Osteocyte (in vitro differentiated cells): Measurements from ENCODE around the gene THAP8. TPM values are rescaled to one million over a fixed set of nuclear protein-coding genes. Genes with fewer than 3 reads are reported as not detected.

Experiments used
- DNase-seq: peaks from one replicate; pipeline ENCODE4 v3.0.0; 2021; ENCODE audit warnings: mixed read lengths; ENCODE audit not compliant: unreplicated experiment; ENCODE audit errors: extremely low spot score
- H3K27ac Mint-ChIP-seq: one replicate; pipeline ENCODE4 v1.8.0; 2021; ENCODE audit warnings: mild to moderate bottlenecking, mixed read lengths; ENCODE audit not compliant: unreplicated experiment
- H3K27me3 Mint-ChIP-seq: one replicate; pipeline ENCODE4 v1.8.0; 2021; ENCODE audit warnings: mixed read lengths; ENCODE audit not compliant: unreplicated experiment
- H3K36me3 Mint-ChIP-seq: one replicate; pipeline ENCODE4 v1.8.0; 2021; ENCODE audit warnings: mixed read lengths; ENCODE audit not compliant: unreplicated experiment
- H3K4me1 Mint-ChIP-seq: one replicate; pipeline ENCODE4 v1.8.0; 2021; ENCODE audit warnings: mixed read lengths; ENCODE audit not compliant: unreplicated experiment
- H3K4me3 Mint-ChIP-seq: one replicate; pipeline ENCODE4 v1.8.0; 2021; ENCODE audit warnings: mild to moderate bottlenecking, moderate library complexity, mixed read lengths; ENCODE audit not compliant: unreplicated experiment
- H3K9me3 Mint-ChIP-seq: one replicate; pipeline ENCODE4 v1.8.0; 2021; ENCODE audit warnings: mixed read lengths; ENCODE audit not compliant: unreplicated experiment
- total RNA-seq: library from RNA; stranded (reverse); gene quantifications from 2 replicates; pipeline ENCODE4 v1.2.1, GENCODE V29; 2021
- TF ChIP-seq, protein P1 (sequence below): fragments of 200-600 bp; sonication (generic); IDR thresholded peaks from 2 replicates; pipeline ENCODE4 v1.5.0; 2021; ENCODE audit warnings: antibody characterized with exemption, mild to moderate bottlenecking, moderate library complexity

Gene THAP8
- total RNA-seq, 1 donor from 2014 or later, result 8.0 TPM

GRCh38 chr19:36001605-36002004, 52.5 kb downstream of the THAP8 start:
- no peaks in the 10 kb centered on the region for H3K27me3 Mint-ChIP-seq
- H3K4me1 Mint-ChIP-seq, result peaks cover 2% of the 10 kb centered on the region
- no peak overlapping the region for H3K4me3 Mint-ChIP-seq
- no peak for DNase-seq
- TF ChIP-seq, protein P1, sequence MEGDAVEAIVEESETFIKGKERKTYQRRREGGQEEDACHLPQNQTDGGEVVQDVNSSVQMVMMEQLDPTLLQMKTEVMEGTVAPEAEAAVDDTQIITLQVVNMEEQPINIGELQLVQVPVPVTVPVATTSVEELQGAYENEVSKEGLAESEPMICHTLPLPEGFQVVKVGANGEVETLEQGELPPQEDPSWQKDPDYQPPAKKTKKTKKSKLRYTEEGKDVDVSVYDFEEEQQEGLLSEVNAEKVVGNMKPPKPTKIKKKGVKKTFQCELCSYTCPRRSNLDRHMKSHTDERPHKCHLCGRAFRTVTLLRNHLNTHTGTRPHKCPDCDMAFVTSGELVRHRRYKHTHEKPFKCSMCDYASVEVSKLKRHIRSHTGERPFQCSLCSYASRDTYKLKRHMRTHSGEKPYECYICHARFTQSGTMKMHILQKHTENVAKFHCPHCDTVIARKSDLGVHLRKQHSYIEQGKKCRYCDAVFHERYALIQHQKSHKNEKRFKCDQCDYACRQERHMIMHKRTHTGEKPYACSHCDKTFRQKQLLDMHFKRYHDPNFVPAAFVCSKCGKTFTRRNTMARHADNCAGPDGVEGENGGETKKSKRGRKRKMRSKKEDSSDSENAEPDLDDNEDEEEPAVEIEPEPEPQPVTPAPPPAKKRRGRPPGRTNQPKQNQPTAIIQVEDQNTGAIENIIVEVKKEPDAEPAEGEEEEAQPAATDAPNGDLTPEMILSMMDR, result no peak
- peaks cover 8% of the 10 kb centered on the region for H3K36me3 Mint-ChIP-seq
- H3K9me3 Mint-ChIP-seq, result no peaks in the 10 kb centered on the region
- no peak overlapping the region for H3K27ac Mint-ChIP-seq

DNA sequence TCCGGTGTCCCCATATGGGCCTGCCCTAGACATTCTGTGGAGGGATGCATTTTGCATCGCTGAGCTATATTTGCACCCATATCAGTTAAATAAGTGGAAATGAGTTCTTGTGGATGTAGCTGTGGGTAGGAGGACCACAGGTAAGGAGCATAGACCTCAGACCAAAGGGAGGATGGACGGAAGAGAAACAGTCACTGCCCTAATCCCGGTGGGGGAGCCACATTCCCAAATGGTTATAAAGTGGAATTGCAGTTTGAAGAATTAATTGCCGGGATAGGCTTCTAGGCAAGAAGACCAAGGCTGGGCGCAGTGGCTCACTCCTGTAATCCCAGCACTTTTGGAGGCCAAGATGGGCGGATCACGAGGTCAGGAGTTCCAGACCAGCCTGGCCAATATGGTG, 57.3 kb downstream of the THAP8 start:
- Mint-ChIP-seq H3K36me3 (peaks cover 8% of the 10 kb centered on the region), H3K4me1 (peaks cover 15% of the 10 kb centered on the region), H3K4me3 (peak overlapping the region; percentile 80), H3K9me3 (no peaks in the 10 kb centered on the region), H3K27me3 (no peaks in the 10 kb centered on the region), H3K27ac (no peak overlapping the region)
- TF ChIP-seq, protein P1, result no peak
- DNase-seq, result no peak

- H3K27ac Mint-ChIP-seq, result peak within 1 kb of the TSS; percentile 90
- peak; percentile 96 for DNase-seq
- TF ChIP-seq, protein P1, result no peak
- H3K4me1 Mint-ChIP-seq, result peaks cover 15% of the 10 kb centered on the region
- peaks cover 5% of the 10 kb centered on the region for H3K36me3 Mint-ChIP-seq
- H3K4me3 Mint-ChIP-seq, result peak within 1 kb of the TSS; percentile 86
- no peaks in the 10 kb centered on the region for H3K27me3 Mint-ChIP-seq
- H3K9me3 Mint-ChIP-seq, result no peaks in the 10 kb centered on the region
Observed at GRCh38 chr19:35995048-35995993, 58.8 kb downstream of the THAP8 start, which contains the start of gene SDHAF1. Gene SDHAF1, plus strand, starts transcription at chr19:35995188. Its CDS starts 87 bp downstream, at chr19:35995275.

GRCh38 chr19:35993923-35994598, 60.0 kb downstream of the THAP8 start:
- TF ChIP-seq, protein P1, result no peak
- no peak for DNase-seq
- H3K9me3 Mint-ChIP-seq, result no peaks in the 10 kb centered on the region
- peaks cover 3% of the 10 kb centered on the region for H3K27me3 Mint-ChIP-seq
- no peak overlapping the region for H3K27ac Mint-ChIP-seq
- H3K4me3 Mint-ChIP-seq, result peak overlapping the region; percentile 55
- peaks cover 3% of the 10 kb centered on the region for H3K36me3 Mint-ChIP-seq
- H3K4me1 Mint-ChIP-seq, result peaks cover 15% of the 10 kb centered on the region
